Left lung (tissue), 10 donors: ENCODE results near the gene CCDC154. TPM values are rescaled to one million over a fixed set of nuclear protein-coding genes. Genes with fewer than 3 reads are reported as not detected.

Source experiments
- ATAC-seq: fragments of 200-7000 bp; cut with Tn5 transposase; one replicate; pipeline ENCODE4 v1.9.1; 2020; ENCODE audit warnings: moderate library complexity
- DNase-seq, 4 donors: peaks; one replicate each; pipeline ENCODE4 v3.0.0-alpha.2; 2013 to 2020
- H3K27ac ChIP-seq, 2 donors: fragments of 200-600 bp; sonication (generic) in 1 of 2; one replicate each; pipeline versions ENCODE4 v1.5.0 to v1.8.0; 2020 to 2021
- H3K27me3 ChIP-seq, 2 donors: fragments of 200-600 bp; sonication (generic) in 1 of 2; one replicate each; pipeline versions ENCODE4 v1.5.0 to v1.8.0; 2020 to 2021
- H3K36me3 ChIP-seq, 2 donors: fragments of 200-600 bp; sonication (generic) in 1 of 2; one replicate each; pipeline versions ENCODE4 v1.5.0 to v1.8.0; 2020 to 2021
- H3K4me1 ChIP-seq, 2 donors: fragments of 200-600 bp; one replicate each; pipeline ENCODE4 v1.8.0; 2021
- H3K4me3 ChIP-seq, 2 donors: fragments of 200-600 bp; sonication (generic) in 1 of 2; one replicate each; pipeline versions ENCODE4 v1.5.0 to v1.8.0; 2020 to 2021; ENCODE audit warnings: mild to moderate bottlenecking in 1 of 2
- H3K9me3 ChIP-seq, 2 donors: fragments of 200-600 bp; sonication (generic) in 1 of 2; one replicate each; pipeline versions ENCODE4 v1.5.0 to v1.8.0; 2020 to 2021
- CTCF ChIP-seq, 2 donors: fragments of 200-600 bp; sonication (generic) in 1 of 2; IDR thresholded peaks; one replicate each; pipeline versions ENCODE4 v1.5.0 to v1.8.0; 2021; ENCODE audit warnings: antibody characterized with exemption in 2 of 2
- intact Hi-C, 2 donors: fragments of 100-400 bp; cut with DNase I; formaldehyde crosslinking; loops; one replicate each; pipeline versions ENCODE4 v1.11.2 to v1.14.2; 2022
- polyA plus RNA-seq, 6 donors: library from polyadenylated mRNA; unstranded; fragments of 120-200 nt; gene quantifications; one replicate each; pipeline ENCODE4 v1.2.1, GENCODE V29; 2013; ENCODE audit not compliant: insufficient read length in 6 of 6
- total RNA-seq, 2 donors: library from RNA; stranded (reverse); fragmentation: NEBNext Ultra II Directional; extraction: Animal tissue kit (Norgen Biotek cat#: 25700); gene quantifications; one replicate each; pipeline ENCODE4 v1.2.1, GENCODE V29; 2021
- donor health status: DM: no; HTN: yes; CAD: no.
- donor health status: DM: no; HTN: no; CAD: no.

The CCDC154 gene
- total and polyA plus RNA-seq, 8 donors = 1.5 to 11.8 (median 7.1) TPM

- TF ChIP-seq CTCF (IDR thresholded peaks at IDR 0.05) = no peak
- no peaks in the 10 kb centered on the region for H3K4me1 ChIP-seq
- no peak overlapping the region for H3K27ac ChIP-seq
- H3K9me3 ChIP-seq = no peaks in the 10 kb centered on the region
- peaks cover 0 to 100% of the 10 kb centered on the region in 2 donors for H3K36me3 ChIP-seq
- no peaks in the 10 kb centered on the region for H3K27me3 ChIP-seq
- no peak overlapping the region for H3K4me3 ChIP-seq
- DNase-seq = no peak
- no peak for ATAC-seq
- intact Hi-C loops = no loop called here
Observed at GRCh38 chr16:1452530-1452929, 8.2 kb upstream of the CCDC154 start.

GRCh38 chr16:1451702-1452392, 7.5 kb upstream of the CCDC154 start:
- Histone ChIP-seq H3K36me3 (peaks cover 0 to 100% of the 10 kb centered on the region in 2 donors), H3K27me3 (no peaks in the 10 kb centered on the region), H3K27ac (no peak overlapping the region), H3K9me3 (no peaks in the 10 kb centered on the region), H3K4me1 (no peaks in the 10 kb centered on the region), H3K4me3 (no peak overlapping the region)
- DNase-seq = no peak
- intact Hi-C loops = no loop called here
- ATAC-seq = no peak
- TF ChIP-seq CTCF (IDR thresholded peaks at IDR 0.05) = no peak

- H3K36me3 ChIP-seq = peaks cover 0 to 100% of the 10 kb centered on the region in 2 donors
Observed at GRCh38 chr16:1450841-1451240, 6.5 kb upstream of the CCDC154 start.

GRCh38 chr16:1450218-1450617, 5.9 kb upstream of the CCDC154 start:
- intact Hi-C loops = no loop called here
- no peak for ATAC-seq
- Histone ChIP-seq H3K36me3 (peaks cover 0 to 100% of the 10 kb centered on the region in 2 donors), H3K27ac (no peak overlapping the region), H3K27me3 (no peaks in the 10 kb centered on the region), H3K4me1 (no peaks in the 10 kb centered on the region), H3K4me3 (no peak overlapping the region), H3K9me3 (no peaks in the 10 kb centered on the region)
- DNase-seq = no peak
- no peak for TF ChIP-seq CTCF (IDR thresholded peaks at IDR 0.05)

More at GRCh38 chr16:1450841-1451240, 6.5 kb upstream of the CCDC154 start:
- Histone ChIP-seq H3K27ac (no peak overlapping the region), H3K4me3 (no peak overlapping the region), H3K4me1 (no peaks in the 10 kb centered on the region), H3K27me3 (no peaks in the 10 kb centered on the region), H3K9me3 (no peaks in the 10 kb centered on the region)
- DNase-seq = no peak
- no peak for TF ChIP-seq CTCF (IDR thresholded peaks at IDR 0.05)
- no peak for ATAC-seq
- intact Hi-C loops = no loop called here

- no peak overlapping the region for H3K27ac ChIP-seq
- no peak for DNase-seq
- H3K4me1 ChIP-seq = no peaks in the 10 kb centered on the region
- intact Hi-C loops = no loop called here
- no peak overlapping the region for H3K4me3 ChIP-seq
- H3K9me3 ChIP-seq = no peaks in the 10 kb centered on the region
- H3K27me3 ChIP-seq = no peaks in the 10 kb centered on the region
- TF ChIP-seq CTCF (IDR thresholded peaks at IDR 0.05) = no peak
- ATAC-seq = no peak
- H3K36me3 ChIP-seq = peaks cover 0 to 98% of the 10 kb centered on the region in 2 donors
Observed at GRCh38 chr16:1449201-1449788, 4.9 kb upstream of the CCDC154 start.
